ENCODE results near the gene PABPN1L. TPM values are rescaled to one million over a fixed set of nuclear protein-coding genes. Genes with fewer than 3 reads are reported as not detected.
A peak's percentile ranks its signal among the peaks of the same experiment; 100 is the strongest.

PABPN1L gene
- total and polyA plus RNA-seq, 9 of the 15 experiments (the other 6 are each of a cell fraction or from before 2014, with no cell fraction given): 0.11 to 0.32 TPM; not detected in 7

GRCh38 chr16:88912556-88912955 is 46.1 kb upstream of the PABPN1L start:
- ChIA-PET POLR2A (interaction anchor here (0.7 kb wide), 1 partner anchor 201 kb away, joined by 3 read pairs; no protein-coding TSS in a partner anchor), CTCF (ENCODE audit: low intra/inter-chr PET ratio) (no interaction called here)
- Histone ChIP-seq H4K20me1 (replicated peaks; ENCODE audit: control insufficient read depth, insufficient read depth, low read length) (peaks cover 63% of the 10 kb centered on the region), H3K9ac (ENCODE audit: insufficient read depth in 1 of 2, low read depth in 2 of 2, low read length in 2 of 2) (no peak overlapping the region; a peak in 1 of 4 replicates), H3K9me1 (ENCODE audit: control insufficient read depth, insufficient read depth, low read length) (peaks cover 12% of the 10 kb centered on the region), H3K9me3 (replicated peaks; ENCODE audit: control insufficient read depth, insufficient read depth, low read depth, low read length) (no peaks in the 10 kb centered on the region), H3K79me2 (ENCODE audit: control insufficient read depth, insufficient read depth, low read length) (peaks cover 94% of the 10 kb centered on the region), H3K4me1 (replicated peaks in 1 of 2; ENCODE audit: control insufficient read depth in 2 of 2, insufficient read depth in 2 of 2, low read length in 2 of 2) (peaks cover 0 to 55% of the 10 kb centered on the region in 2 experiments; a peak in 3 of 5 replicates), H3K4me2 (ENCODE audit: insufficient read depth, low read length) (no peak overlapping the region), H2AFZ (ENCODE audit: low read depth, low read length) (no peak overlapping the region), H3K27me3 (ENCODE audit: control insufficient read depth in 2 of 2, insufficient read depth in 2 of 2, low read length in 2 of 2) (no peaks in the 10 kb centered on the region), H3K27ac (ENCODE audit: extremely low read depth, low read depth, low read length) (no peak overlapping the region), H3K4me3 (no peak overlapping the region), H3K36me3 (ENCODE audit: control insufficient read depth, insufficient read depth, low read length) (peaks cover 87% of the 10 kb centered on the region)
- BruUV-seq (replicated peaks): no TSS peak
- no peak for TF ChIP-seq BRF2 (IDR thresholded peaks at IDR 0.05; ENCODE audit: borderline replicate concordance, insufficient read depth, insufficient read length)
- no peak for TF ChIP-seq TARDBP (IDR thresholded peaks at IDR 0.05)
- no peak for TF ChIP-seq NR1H2 (CRISPR knock-in tag; IDR thresholded peaks at IDR 0.05)
- DNase-seq (ENCODE audit: extremely low read depth in 1 of 4, low spot score in 3 of 4) (no peak), ATAC-seq (no peak), FAIRE-seq (no peak)
- intact Hi-C loops (cut with micrococcal nuclease) (no loop called here), in situ Hi-C loops (cut with MboI) (no loop called here)
- WGBS (ENCODE audit: insufficient coverage, low coverage, missing lambda C conversion rate): 96% methylated on average over 15 of the region's 15 CpGs

- WGBS (ENCODE audit: insufficient coverage, low coverage, missing lambda C conversion rate): 89% methylated on average over 12 of the region's 16 CpGs
- no peak for ATAC-seq
- H3K9me1 ChIP-seq (ENCODE audit: control insufficient read depth, insufficient read depth, low read length): peaks cover 14% of the 10 kb centered on the region
- intact Hi-C loops (cut with micrococcal nuclease) (no loop called here), in situ Hi-C loops (cut with MboI) (no loop called here)
- POLR2A ChIA-PET: no interaction called here
- TF ChIP-seq RBM39 (optimal IDR thresholded peaks at IDR 0.05; ENCODE audit: low read depth, low read length): no peak
- TF ChIP-seq ZNF146 (CRISPR knock-in tag; IDR thresholded peaks at IDR 0.05; ENCODE audit: unreplicated experiment): peak; percentile 1
- no peak for TF ChIP-seq NFE2L1 (tag; IDR thresholded peaks at IDR 0.05; ENCODE audit: borderline replicate concordance, low read depth)
- TF ChIP-seq POLR2G (IDR thresholded peaks at IDR 0.05; ENCODE audit: low read depth, low read length): peak; percentile 30
- TF ChIP-seq RBM22 (IDR thresholded peaks at IDR 0.05; ENCODE audit: low read depth, low read length, poor library complexity, severe bottlenecking): peak; percentile 50
- H3K27ac ChIP-seq (ENCODE audit: extremely low read depth, low read depth, low read length): no peak overlapping the region
- CTCF ChIA-PET (ENCODE audit: low intra/inter-chr PET ratio): no interaction called here
- BruUV-seq (replicated peaks): no TSS peak
- no peak overlapping the region for H3K4me2 ChIP-seq (ENCODE audit: insufficient read depth, low read length)
- peaks cover 81% of the 10 kb centered on the region for H3K36me3 ChIP-seq (ENCODE audit: control insufficient read depth, insufficient read depth, low read length)
- no peaks in the 10 kb centered on the region for H3K9me3 ChIP-seq (replicated peaks; ENCODE audit: control insufficient read depth, insufficient read depth, low read depth, low read length)
- no peaks in the 10 kb centered on the region for H3K27me3 ChIP-seq (ENCODE audit: control insufficient read depth in 2 of 2, insufficient read depth in 2 of 2, low read length in 2 of 2)
- FAIRE-seq: no peak
- H3K9ac ChIP-seq (ENCODE audit: insufficient read depth in 1 of 2, low read depth in 2 of 2, low read length in 2 of 2): no peak overlapping the region
- H2AFZ ChIP-seq (ENCODE audit: low read depth, low read length): no peak overlapping the region
- H3K4me3 ChIP-seq: no peak overlapping the region
- peaks cover 94% of the 10 kb centered on the region for H3K79me2 ChIP-seq (ENCODE audit: control insufficient read depth, insufficient read depth, low read length)
- DNase-seq (ENCODE audit: extremely low read depth in 1 of 4, low spot score in 3 of 4): no peak
- peaks cover 0 to 61% of the 10 kb centered on the region in 2 experiments; a peak in 4 of 5 replicates for H3K4me1 ChIP-seq (replicated peaks in 1 of 2; ENCODE audit: control insufficient read depth in 2 of 2, insufficient read depth in 2 of 2, low read length in 2 of 2)
- H4K20me1 ChIP-seq (replicated peaks; ENCODE audit: control insufficient read depth, insufficient read depth, low read length): peaks cover 70% of the 10 kb centered on the region
Measured at GRCh38 chr16:88911946-88912310, 45.5 kb upstream of the PABPN1L start.

Data from K562 (cell line).